ENCODE data around the gene PTPRU.

- no peak for TF ChIP-seq CTCF (IDR thresholded peaks at IDR 0.05)
- no peak for TF ChIP-seq POLR2A (IDR thresholded peaks at IDR 0.05)
Observed at GRCh38 chr1:29217633-29218032, 18.7 kb upstream of the PTPRU start.

All from vagina (tissue), 2 donors.